ENCODE data around the gene WSCD2.
"Not testable (repeated sequence)": the region's sequence is repeated elsewhere in the genome, so short reads cannot be mapped to it uniquely, and the experiment has no call there.

Gene WSCD2

DNA sequence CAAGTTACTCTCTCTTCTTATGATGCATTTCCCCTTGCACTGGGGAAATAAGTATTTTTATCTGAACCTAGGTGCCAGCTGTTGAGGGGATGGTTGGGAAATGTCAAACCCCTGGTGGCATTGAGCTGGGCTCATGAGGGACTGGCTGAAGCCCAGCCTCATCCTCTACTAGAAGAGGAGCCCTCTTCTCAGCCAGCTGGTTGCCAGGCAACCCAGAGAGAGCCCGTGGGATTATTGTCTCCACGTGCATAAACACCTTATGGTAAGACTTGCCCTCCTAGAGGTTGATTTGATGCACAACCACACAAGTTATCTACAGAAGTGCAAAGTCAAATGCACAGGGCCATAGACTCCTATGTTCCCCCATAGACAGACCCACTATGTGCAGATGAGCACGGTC, 89.8 kb downstream of the WSCD2 start:
- DNase-seq (ENCODE audit: low read depth), result no peak
- H3K4me3 ChIP-seq (ENCODE audit: low read depth, low read length), result no peak overlapping the region
- TF ChIP-seq CTCF (conservative IDR thresholded peaks at IDR 0.05; ENCODE audit: low read depth, low read length), result no peak

DNA sequence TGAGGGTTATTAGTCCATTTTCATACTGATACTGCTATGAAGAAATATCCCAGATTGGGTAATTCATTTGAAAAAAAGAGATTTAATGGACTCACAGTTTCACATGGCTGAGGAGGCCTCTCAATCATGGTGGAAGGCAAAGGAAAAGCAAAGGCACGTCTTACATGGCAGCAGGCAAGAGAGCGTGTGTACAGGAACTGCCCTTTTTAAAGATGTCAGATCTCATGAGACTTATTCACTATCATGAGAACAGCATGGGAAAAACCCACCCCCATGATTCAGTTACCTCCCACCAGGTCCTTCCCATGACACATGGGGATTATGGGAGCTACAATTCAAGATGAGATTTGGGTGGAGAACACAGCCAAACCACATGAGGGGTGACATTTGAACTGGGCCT, 96.0 kb downstream of the WSCD2 start:
- DNase-seq (ENCODE audit: low read depth); H3K4me3 ChIP-seq (ENCODE audit: low read depth, low read length): not testable (repeated sequence)

- DNase-seq (ENCODE audit: low read depth), result no peak
- no peak for TF ChIP-seq CTCF (conservative IDR thresholded peaks at IDR 0.05; ENCODE audit: low read depth, low read length)
- H3K4me3 ChIP-seq (ENCODE audit: low read depth, low read length), result no peak overlapping the region
These were observed 97.8 kb downstream of the WSCD2 start for GRCh38 chr12:108226866-108227265.

DNA sequence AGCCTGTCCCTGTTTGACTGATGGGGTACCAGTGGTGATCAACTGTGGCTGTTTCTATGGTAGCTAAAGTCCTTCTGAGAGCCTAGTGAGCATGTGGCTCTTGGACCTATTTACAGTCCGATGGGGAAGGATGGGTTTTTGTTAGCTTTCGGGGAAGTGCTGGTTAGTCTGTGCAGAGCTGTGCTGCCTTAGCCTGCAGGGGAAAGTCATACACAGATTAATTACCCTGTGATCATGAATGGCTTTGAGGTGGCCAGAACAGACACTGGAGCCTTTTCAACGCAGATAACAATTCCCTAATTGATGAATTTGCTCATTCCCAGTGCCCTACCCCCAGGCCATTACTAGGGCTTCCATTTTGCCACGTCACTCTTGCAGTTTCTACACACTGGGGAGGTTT, 99.7 kb downstream of the WSCD2 start:
- TF ChIP-seq CTCF (conservative IDR thresholded peaks at IDR 0.05; ENCODE audit: low read depth, low read length), result no peak
- H3K4me3 ChIP-seq (ENCODE audit: low read depth, low read length), result no peak overlapping the region
- DNase-seq (ENCODE audit: low read depth), result no peak

- H3K4me3 ChIP-seq (ENCODE audit: low read depth, low read length), result no peak overlapping the region
- no peak for TF ChIP-seq CTCF (conservative IDR thresholded peaks at IDR 0.05; ENCODE audit: low read depth, low read length)
- DNase-seq (ENCODE audit: low read depth), result no peak
These were observed 102.2 kb downstream of the WSCD2 start for GRCh38 chr12:108231109-108231905.

- TF ChIP-seq CTCF (conservative IDR thresholded peaks at IDR 0.05; ENCODE audit: low read depth, low read length), result no peak
- H3K4me3 ChIP-seq (ENCODE audit: low read depth, low read length), result no peak overlapping the region
- DNase-seq (ENCODE audit: low read depth), result no peak
These were observed 102.9 kb downstream of the WSCD2 start for GRCh38 chr12:108231909-108232434.

DNA sequence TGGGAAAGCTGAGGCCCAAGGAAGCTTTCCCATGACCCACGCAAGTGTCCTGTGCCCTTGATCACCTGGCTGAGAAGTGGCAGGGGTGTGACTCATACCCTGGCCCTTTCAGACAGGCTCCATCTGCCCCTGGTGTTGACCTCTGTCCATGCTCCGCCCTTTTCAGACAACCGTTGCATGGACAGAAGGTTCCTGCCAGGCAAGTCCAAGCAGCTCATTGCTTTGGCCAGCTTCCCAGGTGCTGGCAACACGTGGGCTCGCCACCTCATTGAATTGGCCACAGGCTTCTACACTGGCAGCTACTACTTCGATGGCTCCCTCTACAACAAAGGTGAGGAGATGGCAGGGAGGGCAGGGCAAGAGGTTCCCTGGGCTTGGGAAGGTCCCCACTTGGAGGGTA, 103.5 kb downstream of the WSCD2 start:
- DNase-seq (ENCODE audit: low read depth), result no peak
- no peak for TF ChIP-seq CTCF (conservative IDR thresholded peaks at IDR 0.05; ENCODE audit: low read depth, low read length)
- H3K4me3 ChIP-seq (ENCODE audit: low read depth, low read length), result no peak overlapping the region

Measured in choroid plexus epithelial cell (primary cell).